HG03135 (cell line): ENCODE measurements around the gene DEPP1.

Experiments
- ATAC-seq: cut with Tn5 transposase; IDR thresholded peaks from one replicate; pipeline ENCODE4 v1.9.1; 2021; ENCODE audit warnings: mild to moderate bottlenecking, moderate library complexity; ENCODE audit not compliant: unreplicated experiment

Gene DEPP1

GRCh38 chr10:44955413-44956070 lies 23.1 kb downstream of the DEPP1 start:
- no peak for ATAC-seq

- ATAC-seq, result no peak
Observed at GRCh38 chr10:44954962-44955361, 23.6 kb downstream of the DEPP1 start.

GRCh38 chr10:44954042-44954441 lies 24.6 kb downstream of the DEPP1 start:
- ATAC-seq, result no peak

GRCh38 chr10:44952779-44953231 lies 25.8 kb downstream of the DEPP1 start:
- no peak for ATAC-seq

GRCh38 chr10:44951576-44952226 lies 26.9 kb downstream of the DEPP1 start:
- ATAC-seq, result no peak

- ATAC-seq, result no peak
Observed at GRCh38 chr10:44950326-44951225, 28.0 kb downstream of the DEPP1 start.

GRCh38 chr10:44949915-44950314 lies 28.7 kb downstream of the DEPP1 start:
- no peak for ATAC-seq

GRCh38 chr10:44949127-44949802 lies 29.3 kb downstream of the DEPP1 start:
- no peak for ATAC-seq

GRCh38 chr10:44948642-44949041 lies 30.0 kb downstream of the DEPP1 start:
- ATAC-seq, result no peak

- peak; percentile 49 for ATAC-seq
Observed at GRCh38 chr10:44947371-44948152, 31.0 kb downstream of the DEPP1 start.

GRCh38 chr10:44946205-44946604 lies 32.4 kb downstream of the DEPP1 start:
- peak; percentile 59 for ATAC-seq

- ATAC-seq, result no peak
Observed at GRCh38 chr10:44944354-44944753, 34.3 kb downstream of the DEPP1 start.

- ATAC-seq, result no peak
Observed at GRCh38 chr10:44939691-44940401, 38.8 kb downstream of the DEPP1 start.

GRCh38 chr10:44938956-44939355 lies 39.7 kb downstream of the DEPP1 start:
- ATAC-seq, result no peak

- ATAC-seq, result no peak
Observed at GRCh38 chr10:44937196-44938005, 41.2 kb downstream of the DEPP1 start.

GRCh38 chr10:44936314-44936975 lies 42.2 kb downstream of the DEPP1 start:
- no peak for ATAC-seq

GRCh38 chr10:44935966-44936295 lies 42.7 kb downstream of the DEPP1 start:
- ATAC-seq, result no peak

- ATAC-seq, result no peak
Observed at GRCh38 chr10:44935201-44935965, 43.2 kb downstream of the DEPP1 start.
